H1 (cell line): Measurements from ENCODE around the gene HADHB. TPM values are rescaled to one million over a fixed set of nuclear protein-coding genes. Genes with fewer than 3 reads are reported as not detected.

Experiments
- CTCF ChIA-PET: fragments of 300-600 bp; sonication (Branson Sonifier 250); formaldehyde crosslinking; loops from one replicate; lab custom pipeline; 2021; ENCODE audit not compliant: partially characterized antibody; lab: Charles Lee
- POLR2A ChIA-PET: fragments of 300-600 bp; sonication (Branson Sonifier 250); formaldehyde crosslinking; loops from one replicate; lab custom pipeline; 2021; ENCODE audit warnings: inconsistent platforms; ENCODE audit not compliant: partially characterized antibody; lab: Charles Lee
- DNase-seq, 2 experiments: peaks; one replicate each; pipeline versions ENCODE4 v3.0.0 to v3.0.0-alpha.2; 2010 to 2022; ENCODE audit warnings: low spot score in 2 of 2, low read depth in 1 of 2, mixed read lengths in 1 of 2
- FAIRE-seq: peaks from 2 replicates; lab custom pipeline; 2011; peaks lifted over from hg19 to GRCh38; lab: Jason Lieb, UNC
- H2AFZ ChIP-seq: 2 replicates; pipeline ENCODE4 v1.8.1; 2012; ENCODE audit warnings: low read length, inconsistent platforms
- H2AK5ac ChIP-seq: 2 replicates; pipeline ENCODE4 v1.6.1; 2013; ENCODE audit warnings: low read depth, low read length
- H2BK120ac ChIP-seq: replicated peaks from 2 replicates; pipeline ENCODE3; 2013; ENCODE audit warnings: low read depth, low read length, inconsistent platforms
- H2BK12ac ChIP-seq: 2 replicates; pipeline ENCODE4 v1.6.1; 2013; ENCODE audit warnings: low read depth, low read length
- H2BK15ac ChIP-seq: 2 replicates; pipeline ENCODE4 v1.6.1; 2013; ENCODE audit warnings: low read length
- H2BK20ac ChIP-seq: 2 replicates; pipeline ENCODE4 v1.6.1; 2013; ENCODE audit warnings: low read length
- H2BK5ac ChIP-seq: 2 replicates; pipeline ENCODE4 v1.6.1; 2013; ENCODE audit warnings: low read depth, low read length
- H3K14ac ChIP-seq: 2 replicates; pipeline ENCODE4 v1.6.1; 2013; ENCODE audit warnings: inconsistent platforms; ENCODE audit not compliant: insufficient read length
- H3K18ac ChIP-seq: 2 replicates; pipeline ENCODE4 v1.6.1; 2013; ENCODE audit warnings: low read length; ENCODE audit errors: extremely low read depth
- H3K23ac ChIP-seq: 2 replicates; pipeline ENCODE4 v1.6.1; 2013; ENCODE audit warnings: inconsistent platforms; ENCODE audit not compliant: insufficient read length
- H3K23me2 ChIP-seq: 2 replicates; pipeline ENCODE4 v1.6.1; 2013; ENCODE audit warnings: low read depth, low read length
- H3K27ac ChIP-seq: 2 replicates; pipeline ENCODE4 v1.6.1; 2011; ENCODE audit warnings: low read depth, low read length, inconsistent platforms
- H3K27me3 ChIP-seq, 4 experiments: replicated peaks in 1 of 4; 1 replicate in 1 of 4; 2 replicates in 3 of 4; pipeline versions ENCODE4 v1.6.1 to v1.8.1; 2011 to 2013; ENCODE audit warnings: low read length in 3 of 4, mild to moderate bottlenecking in 3 of 4, inconsistent platforms in 2 of 4, mixed read lengths in 2 of 4, moderate library complexity in 1 of 4; ENCODE audit not compliant: control insufficient read depth in 3 of 4, insufficient read depth in 3 of 4; ENCODE audit errors: extremely low read depth in 1 of 4
- H3K36me3 ChIP-seq, 4 experiments: 2 replicates each; pipeline versions ENCODE4 v1.6.1 to v1.8.1; 2011 to 2013; ENCODE audit warnings: mild to moderate bottlenecking in 4 of 4, low read length in 3 of 4, moderate library complexity in 2 of 4, control low read depth in 1 of 4, inconsistent platforms in 1 of 4; ENCODE audit not compliant: insufficient read depth in 4 of 4, control insufficient read depth in 2 of 4
- H3K4ac ChIP-seq: replicated peaks from 2 replicates; pipeline ENCODE3; 2013; ENCODE audit warnings: low read length, low read depth, mixed read lengths, inconsistent platforms; ENCODE audit not compliant: insufficient read length
- H3K4me1 ChIP-seq, 4 experiments: replicated peaks in 1 of 4; 1 replicate in 1 of 4; 2 replicates in 3 of 4; pipeline versions ENCODE4 v1.6.1 to v1.8.1; 2011 to 2013; ENCODE audit warnings: low read length in 3 of 4, inconsistent platforms in 2 of 4, mixed read lengths in 1 of 4; ENCODE audit not compliant: insufficient read depth in 4 of 4, control insufficient read depth in 3 of 4
- H3K4me2 ChIP-seq, 2 experiments: 2 replicates each; pipeline versions ENCODE4 v1.6.1 to v1.8.1; 2011 to 2013; ENCODE audit warnings: low read depth in 2 of 2, low read length in 2 of 2, control low read depth in 1 of 2, inconsistent platforms in 1 of 2, mild to moderate bottlenecking in 1 of 2; ENCODE audit not compliant: insufficient read depth in 1 of 2
- H3K4me3 ChIP-seq, 4 experiments: fragments of 200-600, 300-600 bp in 1 of 4; sonication (generic), shearing (Covaris generic), sonication (Bioruptor Twin) in 1 of 4; 2 replicates each; pipeline versions ENCODE4 v1.5.1 to v1.8.1; 2011 to 2016; ENCODE audit warnings: low read length in 4 of 4, low read depth in 3 of 4, control low read depth in 2 of 4, inconsistent platforms in 2 of 4, mild to moderate bottlenecking in 2 of 4, mixed read lengths in 1 of 4, moderate library complexity in 1 of 4; ENCODE audit not compliant: insufficient read depth in 2 of 4; ENCODE audit errors: extremely low read depth in 1 of 4
- H3K56ac ChIP-seq: replicated peaks from 2 replicates; pipeline ENCODE3; 2013; ENCODE audit warnings: low read depth, mild to moderate bottlenecking, mixed read lengths, low read length, inconsistent platforms; ENCODE audit not compliant: insufficient read length
- H3K79me1 ChIP-seq: 2 replicates; pipeline ENCODE4 v1.6.1; 2013; ENCODE audit warnings: low read depth, low read length, control low read depth
- H3K79me2 ChIP-seq, 2 experiments: 2 replicates each; pipeline versions ENCODE4 v1.6.1 to v1.8.1; 2012 to 2013; ENCODE audit warnings: low read length in 2 of 2, mild to moderate bottlenecking in 2 of 2, inconsistent platforms in 1 of 2; ENCODE audit not compliant: insufficient read depth in 2 of 2, control insufficient read depth in 1 of 2
- H3K9ac ChIP-seq, 4 experiments: replicated peaks in 1 of 4; 1 replicate in 1 of 4; 2 replicates in 3 of 4; pipeline versions ENCODE4 v1.6.1 to v1.8.1; 2011 to 2013; ENCODE audit warnings: low read depth in 3 of 4, low read length in 3 of 4, control low read depth in 2 of 4, mild to moderate bottlenecking in 2 of 4, moderate library complexity in 2 of 4, inconsistent platforms in 1 of 4; ENCODE audit errors: extremely low read depth in 1 of 4
- H3K9me3 ChIP-seq, 2 experiments: 2 replicates each; pipeline versions ENCODE4 v1.6.1 to v1.8.1; 2012 to 2013; ENCODE audit warnings: mild to moderate bottlenecking in 2 of 2, moderate library complexity in 2 of 2, control low read depth in 1 of 2, inconsistent platforms in 1 of 2, low read depth in 1 of 2, low read length in 1 of 2, mixed read lengths in 1 of 2; ENCODE audit not compliant: insufficient read depth in 2 of 2
- H4K20me1 ChIP-seq, 2 experiments: replicated peaks in 1 of 2; 2 replicates each; pipeline versions ENCODE3 to v1.8.1; 2011 to 2013; ENCODE audit warnings: inconsistent platforms in 2 of 2, low read length in 2 of 2, mild to moderate bottlenecking in 1 of 2; ENCODE audit not compliant: insufficient read depth in 2 of 2, control insufficient read depth in 1 of 2
- H4K5ac ChIP-seq: 2 replicates; pipeline ENCODE4 v1.6.1; 2013; ENCODE audit warnings: low read length, low read depth, mixed read lengths, inconsistent platforms; ENCODE audit not compliant: insufficient read length
- H4K8ac ChIP-seq: 2 replicates; pipeline ENCODE4 v1.8.0; 2013; ENCODE audit warnings: mild to moderate bottlenecking, moderate library complexity, low read length, inconsistent platforms; ENCODE audit not compliant: insufficient read depth; ENCODE audit errors: extremely low read depth
- H4K91ac ChIP-seq: replicated peaks from 2 replicates; pipeline ENCODE3; 2013; ENCODE audit warnings: low read length, mixed read lengths, inconsistent platforms; ENCODE audit not compliant: insufficient read length
- HDAC2 ChIP-seq, 2 experiments: fragments of 300-600 bp in 1 of 2; sonication (generic) in 1 of 2; IDR thresholded peaks; 2 replicates each; pipeline ENCODE4 v1.6.1; 2011 to 2012; ENCODE audit warnings: low read depth in 2 of 2, low read length in 2 of 2, mild to moderate bottlenecking in 2 of 2, moderate library complexity in 2 of 2, borderline replicate concordance in 1 of 2, inconsistent platforms in 1 of 2
- HDAC6 ChIP-seq: IDR thresholded peaks from one replicate; pipeline ENCODE4 v1.7.1; 2012; ENCODE audit warnings: low read depth, mild to moderate bottlenecking, inconsistent platforms, low read length, moderate library complexity
- KDM4A ChIP-seq: IDR thresholded peaks from one replicate; pipeline ENCODE4 v1.7.1; 2012; ENCODE audit warnings: low read depth, mild to moderate bottlenecking, moderate library complexity, low read length, inconsistent platforms; ENCODE audit not compliant: severe bottlenecking
- SUZ12 ChIP-seq: fragments of 200-600 bp; sonication (generic); IDR thresholded peaks from 2 replicates; pipeline ENCODE4 v1.6.1; 2012; ENCODE audit warnings: mild to moderate bottlenecking, inconsistent platforms, low read length, moderate library complexity, mixed read lengths
- USF2 ChIP-seq: IDR thresholded peaks from 2 replicates; pipeline ENCODE4 v1.6.1; 2011; ENCODE audit warnings: low read length, improper control_type of control experiment
- WGBS, 2 experiments: shearing (Covaris generic) in 1 of 2; methylation state at CpG; one replicate each; pipeline versions ENCODE4 v1.1.6 to v1.1.7; 2013 to 2015; ENCODE audit warnings: low lambda C conversion rate in 2 of 2, mixed read lengths in 2 of 2, inconsistent platforms in 1 of 2, low coverage in 1 of 2, missing lambda C conversion rate in 1 of 2; ENCODE audit not compliant: insufficient replicate concordance in 2 of 2, insufficient coverage in 1 of 2, insufficient read length in 1 of 2; ENCODE audit errors: extremely low coverage in 1 of 2, missing lambda C conversion rate in 1 of 2; 5-methylcytosine and 5-hydroxymethylcytosine counted together
- polyA plus RNA-seq, 7 experiments: library from polyadenylated mRNA; depleted of rRNA in 3 of 7; stranded (reverse) in 5 of 7; unstranded in 2 of 7; fragments of >200 nt in 5 of 7; fragments of 200-250 nt in 2 of 7; gene quantifications; 1 replicate in 5 of 7; 2 replicates in 1 of 7; 4 replicates in 1 of 7; pipeline versions ENCODE4 v1.2.1 to v1.2.3, GENCODE V29; 2011 to 2013; ENCODE audit warnings: missing spikeins in 2 of 7, mixed read lengths in 2 of 7
- total RNA-seq: library from RNA; stranded (reverse); fragmentation: NEBNext Ultra II Directional; extraction: Animal tissue kit (Norgen Biotek cat#: 25700); gene quantifications from 2 replicates; pipeline ENCODE4 v1.2.1, GENCODE V29; 2021

HADHB gene
- total and polyA plus RNA-seq, 2 of the 8 experiments (the other 6 are each of a cell fraction or from before 2014, with no cell fraction given), result 47.7 to 52.3 TPM

- Histone ChIP-seq H2BK12ac (no peak overlapping the region), H3K4me1 (no peaks in the 10 kb centered on the region), H3K56ac (no peak overlapping the region), H3K4ac (no peak overlapping the region), H4K5ac (no peak overlapping the region), H3K23ac (no peak overlapping the region), H4K8ac (no peak overlapping the region), H2BK20ac (no peak overlapping the region), H3K4me2 (no peak overlapping the region), H4K91ac (no peak overlapping the region), H4K20me1 (no peaks in the 10 kb centered on the region), H3K79me2 (no peaks in the 10 kb centered on the region), H3K79me1 (no peaks in the 10 kb centered on the region), H3K14ac (no peak overlapping the region), H3K18ac (no peak overlapping the region), H3K27ac (no peak overlapping the region), H3K4me3 (no peak overlapping the region), H3K36me3 (peaks cover 9 to 51% (median 33%) of the 10 kb centered on the region in 4 experiments; a peak in 7 of 8 replicates), H2AK5ac (no peak overlapping the region), H3K27me3 (no peaks in the 10 kb centered on the region), H2BK5ac (no peak overlapping the region), H2AFZ (no peak overlapping the region), H3K9ac (no peak overlapping the region), H2BK120ac (no peak overlapping the region), H3K23me2 (no peaks in the 10 kb centered on the region), H2BK15ac (no peak overlapping the region), H3K9me3 (no peaks in the 10 kb centered on the region)
- FAIRE-seq (no peak), DNase-seq (no peak)
- 97% methylated on average over 3 of the region's 3 CpGs; no CpG with 5 or more reads in 1 of the 2 experiments for WGBS, 2 experiments
- POLR2A ChIA-PET, result interaction anchor here (1.2 kb wide), 1 partner anchor 9 kb away, joined by 3 read pairs; no protein-coding TSS in a partner anchor
- CTCF ChIA-PET, result interaction anchor here (0.6 kb wide), 1 partner anchor 22 kb away, joined by 3 read pairs; no protein-coding TSS in a partner anchor
- no peak for TF ChIP-seq USF2
- no peak for TF ChIP-seq HDAC2 (IDR thresholded peaks at IDR 0.05; ENCODE audit: borderline replicate concordance in 1 of 2, low read depth in 2 of 2, low read length in 2 of 2)
- no peak for TF ChIP-seq KDM4A
- TF ChIP-seq HDAC6, result no peak
- no peak for TF ChIP-seq SUZ12
Measured at GRCh38 chr2:26279886-26280285, 35.1 kb downstream of the HADHB start.
